C4-2B (cell line): ENCODE results near the gene VPS8.

Source experiments
- H3K27ac ChIP-seq: fragments of 450-650 bp; 2 replicates; pipeline ENCODE4 v1.5.1; 2017
- CTCF ChIP-seq: fragments of 450-650 bp; conservative IDR thresholded peaks from 2 replicates; pipeline ENCODE4 v1.5.1; 2017; ENCODE audit warnings: mild to moderate bottlenecking
- ZFX ChIP-seq: fragments of 450-650 bp; IDR thresholded peaks from 2 replicates; pipeline ENCODE4 v1.6.1; 2017

The VPS8 gene

GRCh38 chr3:184907681-184908649 lies 96.0 kb downstream of the VPS8 start:
- no peak overlapping the region for H3K27ac ChIP-seq
- TF ChIP-seq CTCF: no peak

GRCh38 chr3:184908859-184909258 lies 96.9 kb downstream of the VPS8 start:
- H3K27ac ChIP-seq: no peak overlapping the region
- TF ChIP-seq CTCF (no peak), ZFX (no peak)

GRCh38 chr3:184910664-184911063 lies 98.7 kb downstream of the VPS8 start:
- TF ChIP-seq ZFX (no peak), CTCF (no peak)
- H3K27ac ChIP-seq: no peak overlapping the region

GRCh38 chr3:184911570-184911969 lies 99.6 kb downstream of the VPS8 start:
- TF ChIP-seq CTCF (no peak), ZFX (no peak)
- H3K27ac ChIP-seq: no peak overlapping the region

GRCh38 chr3:184912163-184912562 lies 100.2 kb downstream of the VPS8 start:
- TF ChIP-seq CTCF (no peak), ZFX (no peak)
- no peak overlapping the region for H3K27ac ChIP-seq

GRCh38 chr3:184914628-184915027 lies 102.7 kb downstream of the VPS8 start:
- TF ChIP-seq ZFX (no peak), CTCF (no peak)
- no peak overlapping the region for H3K27ac ChIP-seq

GRCh38 chr3:184918750-184919149 lies 106.8 kb downstream of the VPS8 start:
- no peak overlapping the region for H3K27ac ChIP-seq
- no peak for TF ChIP-seq CTCF
- no peak for TF ChIP-seq ZFX
